OCI-LY7 (cell line): ENCODE results near the gene NEBL.

Experiments
- EZH2phosphoT487 ChIP-seq: fragments of 200-600 bp; sonication (generic); IDR thresholded peaks from 2 replicates; pipeline ENCODE4 v1.6.1; 2018; ENCODE audit warnings: low read depth, borderline replicate concordance, mild to moderate bottlenecking, mixed run types, antibody characterized with exemption, low read length, moderate library complexity, mixed read lengths
- TF ChIP-seq, protein P1 (sequence below): fragments of 200-600 bp; sonication (generic); conservative IDR thresholded peaks from 2 replicates; pipeline ENCODE4 v1.5.1; 2014; ENCODE audit warnings: mild to moderate bottlenecking, antibody characterized with exemption, low read length, moderate library complexity, mixed read lengths

DNA sequence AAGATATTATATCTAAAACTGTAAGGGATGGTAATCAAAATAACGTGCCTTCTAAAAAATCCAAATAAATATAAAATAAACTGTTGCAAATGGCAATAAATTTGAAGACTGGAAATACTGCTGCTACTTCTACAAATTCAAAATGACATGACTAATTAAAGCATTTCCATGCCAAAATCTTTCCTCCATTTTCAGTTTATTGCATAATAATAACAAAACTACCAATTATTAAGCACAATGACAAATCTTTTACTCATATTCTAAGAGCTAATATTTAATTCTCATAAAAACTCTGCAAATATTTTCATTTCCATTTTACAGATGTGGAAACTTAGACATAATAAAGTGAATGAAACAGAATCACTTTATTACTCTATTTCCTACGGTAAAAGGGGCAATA, 38.8 kb upstream of the NEBL start:
- TF ChIP-seq, protein P1, sequence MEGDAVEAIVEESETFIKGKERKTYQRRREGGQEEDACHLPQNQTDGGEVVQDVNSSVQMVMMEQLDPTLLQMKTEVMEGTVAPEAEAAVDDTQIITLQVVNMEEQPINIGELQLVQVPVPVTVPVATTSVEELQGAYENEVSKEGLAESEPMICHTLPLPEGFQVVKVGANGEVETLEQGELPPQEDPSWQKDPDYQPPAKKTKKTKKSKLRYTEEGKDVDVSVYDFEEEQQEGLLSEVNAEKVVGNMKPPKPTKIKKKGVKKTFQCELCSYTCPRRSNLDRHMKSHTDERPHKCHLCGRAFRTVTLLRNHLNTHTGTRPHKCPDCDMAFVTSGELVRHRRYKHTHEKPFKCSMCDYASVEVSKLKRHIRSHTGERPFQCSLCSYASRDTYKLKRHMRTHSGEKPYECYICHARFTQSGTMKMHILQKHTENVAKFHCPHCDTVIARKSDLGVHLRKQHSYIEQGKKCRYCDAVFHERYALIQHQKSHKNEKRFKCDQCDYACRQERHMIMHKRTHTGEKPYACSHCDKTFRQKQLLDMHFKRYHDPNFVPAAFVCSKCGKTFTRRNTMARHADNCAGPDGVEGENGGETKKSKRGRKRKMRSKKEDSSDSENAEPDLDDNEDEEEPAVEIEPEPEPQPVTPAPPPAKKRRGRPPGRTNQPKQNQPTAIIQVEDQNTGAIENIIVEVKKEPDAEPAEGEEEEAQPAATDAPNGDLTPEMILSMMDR = no peak
- TF ChIP-seq EZH2phosphoT487 = no peak
